ENCODE results near the gene S100B.

- TF ChIP-seq, protein P1, sequence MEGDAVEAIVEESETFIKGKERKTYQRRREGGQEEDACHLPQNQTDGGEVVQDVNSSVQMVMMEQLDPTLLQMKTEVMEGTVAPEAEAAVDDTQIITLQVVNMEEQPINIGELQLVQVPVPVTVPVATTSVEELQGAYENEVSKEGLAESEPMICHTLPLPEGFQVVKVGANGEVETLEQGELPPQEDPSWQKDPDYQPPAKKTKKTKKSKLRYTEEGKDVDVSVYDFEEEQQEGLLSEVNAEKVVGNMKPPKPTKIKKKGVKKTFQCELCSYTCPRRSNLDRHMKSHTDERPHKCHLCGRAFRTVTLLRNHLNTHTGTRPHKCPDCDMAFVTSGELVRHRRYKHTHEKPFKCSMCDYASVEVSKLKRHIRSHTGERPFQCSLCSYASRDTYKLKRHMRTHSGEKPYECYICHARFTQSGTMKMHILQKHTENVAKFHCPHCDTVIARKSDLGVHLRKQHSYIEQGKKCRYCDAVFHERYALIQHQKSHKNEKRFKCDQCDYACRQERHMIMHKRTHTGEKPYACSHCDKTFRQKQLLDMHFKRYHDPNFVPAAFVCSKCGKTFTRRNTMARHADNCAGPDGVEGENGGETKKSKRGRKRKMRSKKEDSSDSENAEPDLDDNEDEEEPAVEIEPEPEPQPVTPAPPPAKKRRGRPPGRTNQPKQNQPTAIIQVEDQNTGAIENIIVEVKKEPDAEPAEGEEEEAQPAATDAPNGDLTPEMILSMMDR (IDR thresholded peaks at IDR 0.05; ENCODE audit: low read depth, low read length, missing input control): no peak
- TF ChIP-seq SP1 (IDR thresholded peaks at IDR 0.05) (no peak), YY1 (IDR thresholded peaks at IDR 0.05) (no peak), REST (IDR thresholded peaks at IDR 0.05) (no peak), RXRA (IDR thresholded peaks at IDR 0.05) (no peak), FOXA2 (IDR thresholded peaks at IDR 0.05) (no peak), ZBTB33 (IDR thresholded peaks at IDR 0.05) (no peak), JUND (IDR thresholded peaks at IDR 0.05) (no peak), FOXA1 (IDR thresholded peaks at IDR 0.05) (no peak), RAD21 (IDR thresholded peaks at IDR 0.05) (no peak)
- TF ChIP-seq, protein P2, sequence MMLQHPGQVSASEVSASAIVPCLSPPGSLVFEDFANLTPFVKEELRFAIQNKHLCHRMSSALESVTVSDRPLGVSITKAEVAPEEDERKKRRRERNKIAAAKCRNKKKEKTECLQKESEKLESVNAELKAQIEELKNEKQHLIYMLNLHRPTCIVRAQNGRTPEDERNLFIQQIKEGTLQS (IDR thresholded peaks at IDR 0.05): no peak
- TF ChIP-seq, protein P3, sequence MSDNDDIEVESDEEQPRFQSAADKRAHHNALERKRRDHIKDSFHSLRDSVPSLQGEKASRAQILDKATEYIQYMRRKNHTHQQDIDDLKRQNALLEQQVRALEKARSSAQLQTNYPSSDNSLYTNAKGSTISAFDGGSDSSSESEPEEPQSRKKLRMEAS (IDR thresholded peaks at IDR 0.05): no peak
These were observed 43.3 kb downstream of the S100B start for GRCh38 chr21:46561445-46562090.
